NCI-H2081 (cell line): ENCODE data around the gene R3HDM2.
"Not testable (repeated sequence)": the region's sequence is repeated elsewhere in the genome, so short reads cannot be mapped to it uniquely, and the experiment has no call there.

Experiments
- DNase-seq, 2 experiments: peaks; one replicate each; lab custom pipeline; 2025; lab: John Stamatoyannopoulos, UW

The R3HDM2 gene

DNA sequence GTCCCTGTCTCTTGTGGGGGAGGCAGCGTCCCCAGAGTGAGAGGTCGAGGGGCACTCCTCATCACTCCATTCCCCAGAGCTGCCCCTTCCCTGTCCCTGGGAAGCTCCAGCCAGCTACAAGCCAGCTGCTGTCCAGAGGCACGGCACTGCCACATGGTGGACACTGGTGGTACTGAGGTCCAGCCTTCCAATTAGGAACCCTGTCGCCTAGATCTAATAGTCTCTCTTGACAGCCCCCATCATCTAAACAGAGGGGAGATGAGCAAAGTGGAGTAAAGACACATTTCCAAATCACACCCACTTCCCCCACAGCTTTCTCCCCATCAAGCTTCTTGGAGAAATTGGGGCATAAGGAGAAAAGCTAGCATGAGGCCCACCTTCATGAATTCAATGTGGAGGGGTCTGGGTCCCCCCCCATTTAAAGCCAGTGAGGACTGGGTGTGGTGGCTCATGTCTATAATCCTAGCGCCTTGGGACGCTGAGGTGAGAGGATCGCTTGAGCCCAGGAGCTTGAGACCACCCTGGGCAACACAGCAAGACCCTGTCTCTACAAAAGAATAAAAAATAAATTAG is 22.2 kb upstream of the R3HDM2 start:
- DNase-seq = peak; percentile 65 to 73

DNA sequence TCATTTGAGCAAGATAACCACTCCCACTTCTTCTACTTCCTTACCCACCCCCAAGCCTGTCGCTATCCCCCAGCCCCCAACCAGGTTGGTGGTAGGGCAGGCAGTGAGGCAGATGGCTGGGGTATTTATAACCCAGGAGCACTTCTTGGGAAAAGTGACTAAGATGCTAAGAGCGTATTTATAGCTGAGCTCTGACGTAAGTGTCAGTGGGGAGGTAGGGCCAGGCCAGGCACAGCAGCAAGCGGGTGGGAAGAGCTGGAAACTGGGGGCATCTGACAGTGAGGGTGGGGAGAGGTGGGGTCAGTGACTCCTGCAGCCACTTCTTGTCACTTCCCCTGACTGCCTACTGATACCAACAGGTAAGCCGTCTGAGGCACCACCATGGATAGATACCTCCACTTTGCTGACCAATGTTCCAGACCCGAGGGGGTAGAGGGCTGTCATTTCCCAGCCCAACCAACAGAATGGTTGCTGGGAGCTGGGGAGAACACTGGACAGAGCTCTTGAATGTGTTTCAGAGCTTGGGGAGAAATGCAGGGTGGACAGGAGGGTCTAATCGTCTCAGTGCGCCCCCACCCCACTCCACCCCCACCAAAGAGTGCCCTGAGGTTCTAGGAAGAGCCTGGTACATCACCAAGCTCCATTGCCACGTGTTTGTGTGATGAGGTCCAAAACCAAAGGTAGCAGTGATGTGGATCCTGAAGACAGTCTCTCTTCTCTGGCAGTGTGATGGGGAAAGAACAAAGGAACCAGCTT is 21.5 kb upstream of the R3HDM2 start:
- DNase-seq = no peak

DNA sequence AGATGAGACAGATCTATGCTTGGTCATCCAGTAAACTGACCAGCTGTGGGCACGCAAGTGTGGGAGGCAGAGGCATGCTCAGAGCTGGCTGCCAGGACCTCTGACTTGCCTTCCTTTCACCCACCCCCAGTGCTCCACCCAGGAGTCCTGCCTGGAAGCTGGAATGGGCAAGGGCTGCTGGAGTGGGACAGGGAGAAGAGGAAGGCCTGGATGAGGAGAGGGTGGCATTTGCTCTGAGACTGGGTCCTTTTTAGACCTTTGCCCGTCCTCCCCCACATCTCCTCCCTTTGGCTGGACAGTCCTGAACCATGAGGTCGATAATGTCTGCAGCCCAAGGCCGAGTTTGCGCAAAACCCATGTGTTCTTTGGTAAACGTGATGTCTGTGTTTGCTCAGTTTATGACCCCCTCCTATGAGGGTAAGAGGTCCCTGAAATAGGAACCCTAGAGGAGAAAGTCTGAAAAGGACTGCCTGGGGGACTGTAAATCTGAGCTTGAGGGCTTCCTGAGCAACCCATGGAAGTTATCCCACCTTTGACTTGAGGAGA is 20.5 kb upstream of the R3HDM2 start:
- no peak for DNase-seq

DNA sequence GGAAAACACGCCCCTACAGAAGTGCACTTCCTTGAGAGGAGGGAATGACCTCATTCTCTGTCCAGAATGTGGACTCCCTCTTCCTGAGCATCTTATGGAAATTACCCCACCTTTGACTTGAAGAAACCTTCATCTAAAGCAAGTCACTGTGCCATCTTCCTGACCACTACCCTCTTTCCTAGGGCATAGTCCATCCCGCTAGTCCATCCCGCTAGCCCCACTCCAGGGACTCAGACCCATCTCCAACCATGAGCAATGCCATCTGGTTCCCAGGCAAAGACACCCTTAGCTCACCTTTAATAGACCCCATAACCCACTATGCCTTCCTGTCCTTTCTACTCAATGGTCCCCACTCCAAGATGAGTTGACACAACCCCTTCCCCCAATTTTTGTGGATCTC is 19.2 kb upstream of the R3HDM2 start:
- DNase-seq = no peak

DNA sequence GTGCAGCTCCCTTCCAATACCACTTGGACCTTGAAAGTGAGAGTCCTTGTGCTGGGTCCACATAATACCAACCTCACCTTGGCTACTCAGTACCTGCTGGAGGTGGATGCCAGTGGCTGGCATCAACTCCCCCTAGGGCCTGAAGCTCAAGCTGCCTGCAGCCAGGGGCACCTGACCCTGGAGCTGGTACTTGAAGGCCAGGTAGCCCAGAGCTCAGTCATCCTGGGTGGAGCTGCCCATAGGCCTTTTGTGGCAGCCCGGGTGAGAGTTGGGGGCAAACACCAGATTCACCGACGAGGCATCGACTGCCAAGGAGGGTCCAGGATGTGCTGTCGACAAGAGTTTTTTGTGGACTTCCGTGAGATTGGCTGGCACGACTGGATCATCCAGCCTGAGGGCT is 18.5 kb upstream of the R3HDM2 start:
- no peak for DNase-seq

DNA sequence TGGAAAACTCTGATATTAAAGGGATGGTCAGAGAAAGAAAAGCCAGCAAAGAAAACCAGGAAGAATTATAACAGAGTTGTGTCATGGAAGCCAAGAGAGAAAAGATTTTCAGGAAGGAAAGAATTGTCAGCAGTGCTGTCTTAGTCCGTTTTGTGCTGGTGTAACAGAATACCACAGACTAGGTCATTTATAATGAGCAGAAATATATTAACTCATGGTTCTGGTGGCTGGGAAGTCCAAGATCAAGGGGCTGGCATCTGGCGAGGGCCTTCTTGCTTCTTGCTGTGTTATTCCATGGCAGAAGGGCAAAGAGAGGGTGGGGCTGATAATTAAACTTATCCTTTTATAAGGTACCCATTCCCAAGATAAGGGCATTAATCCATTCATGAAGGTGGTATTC is 17.8 kb upstream of the R3HDM2 start:
- DNase-seq = no peak

DNA sequence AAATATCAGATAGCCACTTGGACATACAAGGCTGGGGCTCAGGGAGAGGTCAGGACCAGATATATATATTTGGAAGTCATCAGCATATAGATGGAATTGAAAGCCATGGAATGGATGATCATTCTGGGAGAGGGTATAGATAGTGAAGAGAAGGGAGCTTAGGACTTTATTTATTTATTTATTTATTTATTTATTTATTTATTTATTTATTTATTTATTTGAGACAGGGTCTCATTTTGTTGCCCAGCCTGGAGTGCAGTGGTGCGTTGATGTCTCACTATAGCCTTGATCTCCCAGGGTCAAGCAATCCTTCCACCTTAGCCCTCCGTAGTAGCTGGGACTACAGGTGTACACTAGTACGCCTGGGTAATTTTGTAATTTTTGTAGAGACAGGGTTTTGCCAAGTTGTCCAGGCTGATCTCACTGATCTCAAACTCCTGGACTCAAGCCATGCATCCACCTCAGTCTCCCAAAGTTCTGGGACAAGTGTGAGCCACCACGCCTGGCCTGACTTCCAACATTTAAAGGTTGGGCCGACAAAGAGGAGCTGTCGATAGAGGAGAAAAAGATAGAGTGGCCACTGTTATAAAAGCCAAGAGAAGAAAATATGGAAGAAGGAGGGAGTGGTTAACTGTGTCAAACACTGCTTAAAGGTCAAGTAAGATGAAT is 15.6 kb upstream of the R3HDM2 start:
- no peak for DNase-seq

DNA sequence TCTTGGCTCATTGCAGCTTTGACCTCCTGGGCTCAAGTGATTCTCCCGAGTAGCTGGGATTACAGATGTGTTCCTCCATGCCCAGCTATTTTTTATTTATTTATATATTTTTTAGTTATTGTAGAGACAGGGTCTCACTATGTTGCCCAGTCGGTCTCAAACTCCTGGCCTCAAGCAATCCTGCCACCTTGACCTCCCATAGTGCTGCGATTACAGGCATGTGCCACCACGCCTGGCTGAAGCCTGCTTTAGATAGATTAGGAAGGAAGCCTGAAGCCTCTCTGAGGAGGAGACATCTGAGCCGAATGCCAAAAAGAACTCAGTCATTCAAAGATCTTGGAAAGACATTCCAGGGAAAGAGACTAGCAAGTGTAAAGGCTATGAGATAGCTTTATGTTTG is 13.9 kb upstream of the R3HDM2 start:
- DNase-seq = no peak

DNA sequence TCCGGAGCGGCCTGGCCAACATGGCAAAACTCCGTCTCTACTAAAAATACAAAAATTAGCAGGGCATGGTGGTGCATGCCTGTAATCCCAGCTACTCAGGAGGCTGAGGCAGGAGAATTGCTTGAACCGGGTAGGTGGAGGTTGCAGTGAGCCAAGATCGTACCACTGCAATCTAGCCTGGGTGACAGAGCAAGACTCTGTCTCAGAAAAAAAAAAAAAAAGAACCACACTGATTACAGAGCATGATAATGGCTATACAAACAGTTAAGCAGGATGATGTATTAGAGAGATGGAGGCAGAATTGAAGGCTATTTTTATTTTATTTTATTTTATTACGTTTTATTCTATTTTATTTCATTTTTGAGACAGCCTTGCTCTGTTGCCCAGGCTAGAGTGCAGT is 13.5 kb upstream of the R3HDM2 start:
- DNase-seq = not testable (repeated sequence)

DNA sequence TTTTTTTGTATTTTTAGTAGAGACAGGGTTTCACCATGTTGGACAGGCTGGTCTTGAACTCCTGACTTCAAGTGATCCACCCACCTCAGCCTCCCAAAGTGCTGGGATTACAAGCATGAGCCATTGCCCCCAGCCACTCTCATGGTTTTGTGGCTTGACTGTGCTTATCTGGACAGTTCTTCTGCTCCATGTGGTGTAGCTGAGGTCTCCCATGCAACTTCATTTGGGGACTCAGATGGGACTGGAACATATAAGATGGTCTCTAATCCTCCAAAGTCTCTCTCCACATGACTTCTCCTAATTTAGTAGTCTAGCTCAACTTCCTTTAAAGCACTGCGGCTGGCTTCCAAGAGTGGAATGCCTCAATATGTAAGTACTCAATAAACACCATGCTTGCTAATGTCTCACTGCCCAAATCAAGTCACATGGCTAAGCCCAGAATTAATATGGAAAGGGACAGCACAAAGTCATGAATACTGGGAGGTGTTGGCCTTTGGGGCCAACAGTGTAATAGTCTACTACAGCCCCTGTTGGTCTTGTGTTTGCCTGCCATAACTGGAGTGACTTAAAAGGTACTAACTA is 11.1 kb upstream of the R3HDM2 start:
- no peak for DNase-seq

DNA sequence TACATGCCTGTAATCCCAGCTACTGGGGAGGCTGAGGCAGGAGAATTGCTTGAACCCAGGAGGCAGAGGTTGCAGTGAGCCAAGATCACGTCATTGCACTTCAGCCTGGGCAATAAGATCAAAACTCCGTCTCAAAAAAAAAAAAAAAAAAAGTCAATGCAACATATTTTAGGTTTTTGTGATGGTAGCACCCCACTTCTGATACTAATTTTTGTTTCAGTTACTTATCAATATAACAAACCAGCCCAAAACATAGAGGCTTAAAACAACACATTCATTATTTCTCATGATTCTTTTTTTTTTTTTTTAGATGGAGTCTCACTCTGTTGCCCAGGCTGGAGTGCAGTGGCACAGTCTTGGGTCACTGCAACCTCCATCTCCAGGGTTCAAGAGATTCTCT is 10.6 kb upstream of the R3HDM2 start:
- not testable (repeated sequence) for DNase-seq

DNA sequence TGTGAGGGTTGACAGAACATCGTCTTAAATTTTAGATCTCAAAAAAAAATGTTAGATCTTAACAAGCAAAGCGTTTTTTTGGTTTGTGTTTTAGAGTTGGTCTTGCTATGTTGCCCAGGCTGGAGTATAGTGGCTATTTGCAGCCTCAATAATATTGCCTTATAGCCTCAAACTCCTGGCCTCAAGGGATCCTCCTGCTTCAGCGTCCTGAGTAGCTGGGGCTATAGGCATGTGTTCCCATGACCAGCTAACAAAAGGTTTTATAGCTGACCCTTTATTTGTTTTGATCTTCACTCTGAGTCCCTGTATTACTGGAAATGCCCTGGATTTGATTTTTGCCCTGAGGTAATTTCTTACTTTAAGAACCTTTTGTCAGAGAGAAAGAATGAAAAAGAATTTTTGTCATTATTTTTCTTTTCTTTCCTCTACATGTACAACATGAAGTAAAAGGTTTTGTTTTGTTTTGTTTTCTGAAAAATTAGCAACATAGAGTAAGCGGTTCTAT is 9.0 kb upstream of the R3HDM2 start:
- DNase-seq = no peak

DNA sequence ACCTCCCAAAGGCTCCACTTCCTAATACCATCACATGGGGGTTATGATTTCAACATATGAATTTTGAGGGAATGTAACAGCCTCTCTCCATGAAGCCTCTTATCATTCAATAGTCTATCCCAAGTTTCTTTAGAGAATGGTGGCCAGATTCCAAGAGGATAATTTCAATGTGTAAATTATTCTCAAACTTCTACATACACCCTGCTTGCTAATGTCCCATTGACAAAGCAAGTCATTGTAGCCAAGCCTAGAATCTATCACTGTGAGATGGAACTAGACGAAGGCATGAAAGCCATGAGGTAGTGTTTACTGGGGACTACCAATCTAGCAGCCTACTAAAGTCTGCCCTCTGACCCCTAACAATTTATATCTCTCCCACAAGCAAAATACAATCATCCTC is 7.6 kb upstream of the R3HDM2 start:
- DNase-seq = no peak

DNA sequence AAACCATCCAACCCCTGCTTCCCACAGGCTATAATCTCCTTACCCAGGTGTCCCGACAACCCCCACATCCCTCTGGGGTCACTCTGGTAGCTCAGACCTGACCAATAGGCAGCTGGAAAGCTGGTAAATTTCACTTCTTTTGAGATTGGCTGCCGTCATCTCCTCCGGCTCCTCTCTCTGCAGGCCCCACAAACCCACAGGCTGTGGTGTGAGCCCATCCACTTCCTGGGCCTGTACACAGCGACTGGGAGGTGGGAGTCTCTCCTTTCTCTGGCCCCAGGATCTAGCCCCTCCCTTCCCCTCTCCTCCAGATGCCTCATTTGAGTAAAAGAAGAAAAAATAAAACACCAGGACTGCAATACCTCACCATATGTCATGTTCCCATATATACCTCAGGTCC is 4.5 kb upstream of the R3HDM2 start:
- no peak for DNase-seq

DNA sequence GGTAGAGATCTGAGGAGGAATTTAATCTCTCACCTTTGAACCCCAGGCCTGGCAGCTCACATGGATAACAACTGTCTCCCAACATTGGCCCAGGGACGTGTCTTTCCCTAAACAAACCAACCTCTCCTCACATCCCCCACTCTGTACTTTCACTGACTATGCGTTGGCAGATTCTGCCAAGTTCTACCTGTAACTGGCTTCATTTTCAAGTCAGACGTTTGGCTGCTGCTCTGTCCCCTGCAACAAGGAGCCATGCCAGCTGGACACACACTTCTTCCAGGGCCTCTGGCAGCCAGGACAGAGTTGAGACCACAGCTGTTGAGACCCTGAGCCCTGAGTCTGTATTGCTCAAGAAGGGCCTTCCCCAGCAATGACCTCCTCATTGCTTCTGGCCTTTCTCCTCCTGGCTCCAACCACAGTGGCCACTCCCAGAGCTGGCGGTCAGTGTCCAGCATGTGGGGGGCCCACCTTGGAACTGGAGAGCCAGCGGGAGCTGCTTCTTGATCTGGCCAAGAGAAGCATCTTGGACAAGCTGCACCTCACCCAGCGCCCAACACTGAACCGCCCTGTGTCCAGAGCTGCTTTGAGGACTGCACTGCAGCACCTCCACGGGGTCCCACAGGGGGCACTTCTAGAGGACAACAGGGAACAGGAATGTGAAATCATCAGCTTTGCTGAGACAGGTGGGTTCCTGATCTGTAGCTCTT is 3.8 kb upstream of the R3HDM2 start, which contains the start of gene INHBC:
TSS of gene INHBC (plus strand) at position 268 of the 707 bp plus-strand sequence. CDS start at position 371, 103 bp downstream.
- DNase-seq = no peak

DNA sequence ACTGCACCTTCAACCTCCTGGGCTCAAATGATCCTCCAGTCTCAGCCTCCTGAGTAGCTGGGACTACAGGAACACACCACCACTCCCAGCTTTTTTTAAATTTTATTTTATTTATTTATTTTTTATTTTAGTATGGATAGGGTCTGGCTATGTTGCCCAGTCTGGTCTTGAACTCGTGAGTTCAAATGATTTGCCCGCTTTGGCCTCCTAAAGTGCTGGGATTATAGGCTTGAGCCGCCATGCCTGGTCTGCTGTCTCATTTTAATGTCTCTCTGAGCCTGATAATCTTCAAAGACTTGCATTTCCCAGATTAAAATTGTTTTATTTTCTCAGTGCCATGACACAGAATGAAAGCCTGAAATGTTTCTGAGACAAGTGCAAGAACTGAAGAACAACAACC is 2.5 kb upstream of the R3HDM2 start:
- no peak for DNase-seq

DNA sequence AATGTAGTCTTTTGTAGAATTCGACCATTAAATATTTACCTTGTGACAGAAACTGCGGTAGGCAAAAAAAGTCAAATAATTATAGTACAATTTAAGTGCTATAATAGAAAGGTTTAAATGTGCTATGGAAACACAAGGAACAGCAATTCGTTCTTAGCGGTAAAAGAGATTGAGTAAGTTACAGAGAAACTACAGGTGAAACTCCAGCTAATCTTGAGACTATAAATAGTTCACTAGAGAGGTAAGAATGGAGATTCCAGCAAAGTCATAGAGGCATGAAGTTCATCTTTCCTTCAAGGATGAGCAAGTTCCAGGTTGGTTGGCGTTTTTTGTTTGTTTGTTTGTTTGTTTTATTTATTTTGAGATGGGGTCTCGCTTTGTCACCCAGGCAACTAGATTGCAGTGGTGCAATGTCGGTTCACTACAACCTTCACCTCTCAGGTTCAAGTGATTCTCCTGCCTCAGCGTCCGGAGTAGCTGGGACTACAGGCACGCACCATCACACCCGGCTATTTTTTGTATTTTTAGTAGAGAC is 878 bp upstream of the R3HDM2 start:
- DNase-seq = no peak

DNA sequence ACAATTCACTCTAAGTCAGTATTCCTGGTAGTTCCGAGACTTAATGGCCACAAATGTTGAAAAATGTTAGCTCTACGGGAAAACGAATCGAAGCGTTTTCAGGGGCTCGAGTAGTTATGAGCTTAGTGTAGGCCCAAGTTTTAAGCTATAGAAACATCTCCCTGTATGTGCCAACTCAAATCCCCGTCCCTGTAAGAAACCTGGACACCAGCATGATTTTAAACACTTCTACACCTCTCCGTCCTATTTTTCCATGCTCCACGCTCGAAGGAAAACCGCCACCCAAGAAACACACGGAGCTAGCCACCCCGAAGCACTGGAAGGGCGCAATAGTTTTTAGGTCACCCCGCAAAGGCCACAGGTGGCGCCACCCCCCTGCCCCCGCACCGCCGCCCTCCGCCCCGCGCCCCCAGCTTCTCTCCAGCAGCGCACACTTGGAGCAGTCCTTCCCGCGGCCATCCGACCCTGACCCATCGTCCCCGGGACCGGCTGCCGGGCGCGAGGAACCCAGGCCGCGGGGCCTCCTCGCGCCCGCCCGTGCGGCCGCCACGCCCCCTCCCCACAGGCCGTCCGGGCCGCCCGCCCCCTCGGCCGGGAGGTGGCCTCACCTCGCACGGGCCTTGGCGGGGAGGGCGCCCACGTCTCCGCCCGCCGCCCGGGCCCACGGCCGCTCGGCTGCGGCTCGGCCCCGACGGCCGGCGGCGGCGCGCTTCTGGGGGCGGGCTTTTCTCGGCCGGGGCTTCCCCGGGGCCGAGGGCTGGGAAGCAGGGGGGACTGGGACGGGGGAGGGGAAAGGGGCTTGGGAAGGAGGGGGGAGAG is 522 bp downstream of the R3HDM2 start:
- DNase-seq = peak in 1 of 2 experiments; percentile 82

DNA sequence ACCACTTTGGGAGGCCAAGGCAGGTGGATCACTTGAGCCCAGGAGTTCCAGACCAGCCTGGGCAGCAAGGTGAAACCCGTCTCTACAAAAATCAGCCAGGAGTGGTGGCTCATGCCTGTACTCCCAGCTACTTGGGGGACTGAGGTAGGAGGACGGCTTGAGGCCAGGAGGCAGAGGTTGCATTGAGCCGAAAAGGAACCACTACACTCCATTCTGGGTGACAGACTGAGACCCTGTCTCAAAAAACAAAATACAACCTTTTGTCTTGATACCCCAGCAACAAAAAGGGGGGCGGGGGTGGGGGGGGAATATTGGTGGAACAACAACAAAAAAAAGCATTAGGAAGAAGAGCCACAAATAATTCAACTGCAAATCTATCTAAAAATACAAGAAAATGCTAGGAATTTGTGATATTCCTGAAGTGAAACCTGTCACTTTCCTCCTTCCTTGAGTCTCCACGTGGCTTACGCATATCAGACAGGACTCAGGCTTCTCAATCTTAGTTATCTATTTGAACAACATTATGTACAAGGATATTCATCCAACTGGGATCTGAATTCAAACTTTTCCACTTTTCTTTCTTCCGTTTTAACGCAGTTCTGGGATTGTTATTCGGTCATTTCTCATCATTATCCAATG is 1.3 kb downstream of the R3HDM2 start:
- peak in 1 of 2 experiments; percentile 17 for DNase-seq

DNA sequence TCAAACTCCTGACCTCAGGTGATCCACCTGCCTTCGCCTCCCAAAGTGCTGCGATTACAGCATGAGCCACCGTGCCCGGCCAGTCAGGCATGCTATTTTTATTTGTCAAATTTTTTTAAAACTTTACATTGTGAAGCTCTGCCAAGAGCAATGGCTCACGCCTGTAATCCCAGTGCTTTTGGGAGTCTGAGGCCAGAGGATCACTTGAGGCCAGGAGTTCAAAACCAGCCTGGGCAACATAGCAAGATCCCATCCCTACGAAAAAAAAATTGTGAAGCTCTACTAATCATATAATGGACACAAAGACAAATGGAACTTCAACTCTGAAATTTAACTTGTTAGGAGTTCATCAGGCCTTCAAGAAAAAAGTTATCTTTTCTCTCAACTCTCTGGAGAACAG is 1.9 kb downstream of the R3HDM2 start:
- DNase-seq = no peak
